Sigmoid colon (tissue), 4 donors: ENCODE measurements around the gene KCNQ1OT1.

ENCODE experiments used
- POLR2A ChIP-seq, 2 donors: fragments of 450-650 bp; IDR thresholded peaks; one replicate each; pipeline ENCODE4 v1.6.1; 2016; ENCODE audit warnings: antibody characterized with exemption in 2 of 2, mild to moderate bottlenecking in 2 of 2, moderate library complexity in 2 of 2
- POLR2AphosphoS5 ChIP-seq, 4 donors: sonication (generic); formaldehyde crosslinking; IDR thresholded peaks; one replicate each; pipeline ENCODE4 v1.6.1; 2017; ENCODE audit warnings: antibody characterized with exemption in 4 of 4
- TF ChIP-seq, protein P1 (sequence below), 4 experiments: fragments of 450-650 bp in 3 of 4; fragments of 200-600 bp in 1 of 4; IDR thresholded peaks; one replicate each; pipeline ENCODE4 v1.5.1; 2016 to 2019; ENCODE audit warnings: antibody characterized with exemption in 4 of 4, mild to moderate bottlenecking in 3 of 4, moderate library complexity in 2 of 4

DNA sequence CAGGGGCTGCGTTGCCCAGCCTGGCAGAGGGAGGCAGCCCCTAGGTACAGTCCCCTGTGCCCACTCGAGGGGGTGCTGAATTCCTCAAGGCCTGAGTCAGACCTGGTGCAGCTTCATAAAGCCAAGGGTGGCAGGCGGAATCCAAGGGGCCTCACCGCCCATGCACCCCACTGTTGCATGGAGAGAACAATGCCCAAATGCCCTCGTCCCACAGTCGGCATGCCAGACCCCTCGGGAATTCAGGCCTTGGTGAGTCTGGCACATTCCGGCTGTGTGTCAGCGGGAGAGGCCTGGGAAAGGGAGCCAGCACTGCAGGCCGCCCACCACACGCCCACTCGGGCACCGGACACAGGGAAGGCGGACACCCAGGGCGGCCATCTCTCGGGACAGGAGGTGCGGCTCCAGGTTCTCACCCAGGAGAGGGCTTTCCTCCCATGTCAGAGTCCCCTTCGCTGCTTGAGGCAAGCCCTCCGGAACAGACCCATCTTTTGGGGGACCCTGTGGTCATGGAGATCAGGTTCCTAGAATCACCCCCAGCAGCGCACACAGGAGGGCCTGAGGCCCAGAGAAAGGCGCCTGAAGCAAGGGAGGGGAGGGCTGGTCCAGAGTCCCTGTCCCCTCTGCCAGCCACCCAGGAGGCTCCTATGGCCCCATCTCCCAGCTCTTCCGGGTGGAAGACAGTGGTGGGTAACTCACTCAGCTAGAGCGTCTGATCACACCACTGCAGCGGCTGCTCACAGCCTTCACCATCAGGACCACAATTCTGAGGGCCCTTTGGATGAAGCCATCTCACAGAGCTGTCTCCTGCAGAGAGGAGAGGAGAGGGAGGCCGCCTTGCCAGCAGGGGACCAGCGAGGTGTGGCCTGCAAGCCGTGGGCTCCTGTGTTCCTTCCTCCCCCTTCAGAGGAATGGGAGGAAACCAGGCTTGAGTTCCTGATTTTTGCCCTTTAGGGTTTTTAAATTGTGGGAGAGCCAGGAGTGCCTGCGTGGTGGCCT lies 31.6 kb upstream of the KCNQ1OT1 start:
- TF ChIP-seq, protein P1, sequence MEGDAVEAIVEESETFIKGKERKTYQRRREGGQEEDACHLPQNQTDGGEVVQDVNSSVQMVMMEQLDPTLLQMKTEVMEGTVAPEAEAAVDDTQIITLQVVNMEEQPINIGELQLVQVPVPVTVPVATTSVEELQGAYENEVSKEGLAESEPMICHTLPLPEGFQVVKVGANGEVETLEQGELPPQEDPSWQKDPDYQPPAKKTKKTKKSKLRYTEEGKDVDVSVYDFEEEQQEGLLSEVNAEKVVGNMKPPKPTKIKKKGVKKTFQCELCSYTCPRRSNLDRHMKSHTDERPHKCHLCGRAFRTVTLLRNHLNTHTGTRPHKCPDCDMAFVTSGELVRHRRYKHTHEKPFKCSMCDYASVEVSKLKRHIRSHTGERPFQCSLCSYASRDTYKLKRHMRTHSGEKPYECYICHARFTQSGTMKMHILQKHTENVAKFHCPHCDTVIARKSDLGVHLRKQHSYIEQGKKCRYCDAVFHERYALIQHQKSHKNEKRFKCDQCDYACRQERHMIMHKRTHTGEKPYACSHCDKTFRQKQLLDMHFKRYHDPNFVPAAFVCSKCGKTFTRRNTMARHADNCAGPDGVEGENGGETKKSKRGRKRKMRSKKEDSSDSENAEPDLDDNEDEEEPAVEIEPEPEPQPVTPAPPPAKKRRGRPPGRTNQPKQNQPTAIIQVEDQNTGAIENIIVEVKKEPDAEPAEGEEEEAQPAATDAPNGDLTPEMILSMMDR (IDR thresholded peaks at IDR 0.05), result no peak
- no peak for TF ChIP-seq POLR2A (IDR thresholded peaks at IDR 0.05)
- no peak for TF ChIP-seq POLR2AphosphoS5 (IDR thresholded peaks at IDR 0.05)
